ENCODE measurements around the gene UROD. TPM values are rescaled to one million over a fixed set of nuclear protein-coding genes. Genes with fewer than 3 reads are reported as not detected.
"Not testable (repeated sequence)": the region's sequence is repeated elsewhere in the genome, so short reads cannot be mapped to it uniquely, and the experiment has no call there.

The UROD gene
- total and polyA plus RNA-seq, 4 donors: 78.5 to 717 (median 102) TPM

DNA sequence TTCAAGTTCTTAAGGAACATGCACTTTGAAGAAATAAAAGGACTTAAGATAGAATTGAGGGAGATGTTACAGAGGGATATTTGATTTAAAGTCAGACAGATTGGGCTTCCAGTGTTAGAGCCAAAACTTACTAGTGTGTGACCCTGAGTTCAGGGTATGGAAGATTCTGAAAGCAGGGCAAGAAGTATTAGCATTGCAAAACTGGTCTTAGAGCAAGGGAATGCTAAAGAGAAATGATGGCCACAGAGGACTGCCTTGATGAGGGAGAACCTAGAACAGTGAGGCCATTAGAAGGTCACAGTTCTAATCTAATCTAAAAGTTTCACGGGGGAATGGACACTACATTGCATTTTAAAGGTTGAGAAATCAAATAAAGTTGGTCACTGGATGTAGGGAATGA lies 45.5 kb downstream of the UROD start:
- Histone ChIP-seq H3K4me3 (ENCODE audit: low read depth in 1 of 3, low read length in 3 of 3) (no peak overlapping the region), H3K9me3 (ENCODE audit: control insufficient read depth in 4 of 4, low read length in 3 of 4) (no peaks in the 10 kb centered on the region), H3K27me3 (ENCODE audit: control insufficient read depth in 4 of 4, insufficient read depth in 4 of 4, low read length in 3 of 4) (no peaks in the 10 kb centered on the region), H3K27ac (ENCODE audit: low read depth in 1 of 2, low read length in 2 of 2) (no peak overlapping the region), H3K36me3 (ENCODE audit: control insufficient read depth in 4 of 4, insufficient read depth in 3 of 4, low read depth in 1 of 4, low read length in 3 of 4) (no peaks in the 10 kb centered on the region), H3K4me1 (ENCODE audit: control insufficient read depth in 4 of 4, insufficient read depth in 4 of 4, low read length in 3 of 4) (no peaks in the 10 kb centered on the region), H3K9ac (ENCODE audit: low read depth in 1 of 2, low read length in 2 of 2) (no peak overlapping the region)
- WGBS: 88% methylated on average over 1 of the region's 1 CpG
- no peak for DNase-seq (ENCODE audit: low spot score)
- TF ChIP-seq, protein P1, sequence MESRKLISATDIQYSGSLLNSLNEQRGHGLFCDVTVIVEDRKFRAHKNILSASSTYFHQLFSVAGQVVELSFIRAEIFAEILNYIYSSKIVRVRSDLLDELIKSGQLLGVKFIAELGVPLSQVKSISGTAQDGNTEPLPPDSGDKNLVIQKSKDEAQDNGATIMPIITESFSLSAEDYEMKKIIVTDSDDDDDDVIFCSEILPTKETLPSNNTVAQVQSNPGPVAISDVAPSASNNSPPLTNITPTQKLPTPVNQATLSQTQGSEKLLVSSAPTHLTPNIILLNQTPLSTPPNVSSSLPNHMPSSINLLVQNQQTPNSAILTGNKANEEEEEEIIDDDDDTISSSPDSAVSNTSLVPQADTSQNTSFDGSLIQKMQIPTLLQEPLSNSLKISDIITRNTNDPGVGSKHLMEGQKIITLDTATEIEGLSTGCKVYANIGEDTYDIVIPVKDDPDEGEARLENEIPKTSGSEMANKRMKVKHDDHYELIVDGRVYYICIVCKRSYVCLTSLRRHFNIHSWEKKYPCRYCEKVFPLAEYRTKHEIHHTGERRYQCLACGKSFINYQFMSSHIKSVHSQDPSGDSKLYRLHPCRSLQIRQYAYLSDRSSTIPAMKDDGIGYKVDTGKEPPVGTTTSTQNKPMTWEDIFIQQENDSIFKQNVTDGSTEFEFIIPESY (IDR thresholded peaks at IDR 0.05): no peak
- TF ChIP-seq HNF4G (IDR thresholded peaks at IDR 0.05) (no peak), GABPA (IDR thresholded peaks at IDR 0.05 in 1 of 2, conservative IDR thresholded peaks at IDR 0.05 in 1 of 2) (no peak), NR2F2 (IDR thresholded peaks at IDR 0.05) (no peak), YY1 (IDR thresholded peaks at IDR 0.05) (no peak), HNF4A (conservative IDR thresholded peaks at IDR 0.05) (no peak), ATF3 (IDR thresholded peaks at IDR 0.05) (no peak), RAD21 (IDR thresholded peaks at IDR 0.05) (no peak), EGR1 (IDR thresholded peaks at IDR 0.05; ENCODE audit: low read depth in 2 of 2) (no peak), JUND (IDR thresholded peaks at IDR 0.05) (no peak)
- TF ChIP-seq, protein P2, sequence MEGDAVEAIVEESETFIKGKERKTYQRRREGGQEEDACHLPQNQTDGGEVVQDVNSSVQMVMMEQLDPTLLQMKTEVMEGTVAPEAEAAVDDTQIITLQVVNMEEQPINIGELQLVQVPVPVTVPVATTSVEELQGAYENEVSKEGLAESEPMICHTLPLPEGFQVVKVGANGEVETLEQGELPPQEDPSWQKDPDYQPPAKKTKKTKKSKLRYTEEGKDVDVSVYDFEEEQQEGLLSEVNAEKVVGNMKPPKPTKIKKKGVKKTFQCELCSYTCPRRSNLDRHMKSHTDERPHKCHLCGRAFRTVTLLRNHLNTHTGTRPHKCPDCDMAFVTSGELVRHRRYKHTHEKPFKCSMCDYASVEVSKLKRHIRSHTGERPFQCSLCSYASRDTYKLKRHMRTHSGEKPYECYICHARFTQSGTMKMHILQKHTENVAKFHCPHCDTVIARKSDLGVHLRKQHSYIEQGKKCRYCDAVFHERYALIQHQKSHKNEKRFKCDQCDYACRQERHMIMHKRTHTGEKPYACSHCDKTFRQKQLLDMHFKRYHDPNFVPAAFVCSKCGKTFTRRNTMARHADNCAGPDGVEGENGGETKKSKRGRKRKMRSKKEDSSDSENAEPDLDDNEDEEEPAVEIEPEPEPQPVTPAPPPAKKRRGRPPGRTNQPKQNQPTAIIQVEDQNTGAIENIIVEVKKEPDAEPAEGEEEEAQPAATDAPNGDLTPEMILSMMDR (IDR thresholded peaks at IDR 0.05; ENCODE audit: low read depth, low read length, missing input control): no peak
- TF ChIP-seq, protein P3, sequence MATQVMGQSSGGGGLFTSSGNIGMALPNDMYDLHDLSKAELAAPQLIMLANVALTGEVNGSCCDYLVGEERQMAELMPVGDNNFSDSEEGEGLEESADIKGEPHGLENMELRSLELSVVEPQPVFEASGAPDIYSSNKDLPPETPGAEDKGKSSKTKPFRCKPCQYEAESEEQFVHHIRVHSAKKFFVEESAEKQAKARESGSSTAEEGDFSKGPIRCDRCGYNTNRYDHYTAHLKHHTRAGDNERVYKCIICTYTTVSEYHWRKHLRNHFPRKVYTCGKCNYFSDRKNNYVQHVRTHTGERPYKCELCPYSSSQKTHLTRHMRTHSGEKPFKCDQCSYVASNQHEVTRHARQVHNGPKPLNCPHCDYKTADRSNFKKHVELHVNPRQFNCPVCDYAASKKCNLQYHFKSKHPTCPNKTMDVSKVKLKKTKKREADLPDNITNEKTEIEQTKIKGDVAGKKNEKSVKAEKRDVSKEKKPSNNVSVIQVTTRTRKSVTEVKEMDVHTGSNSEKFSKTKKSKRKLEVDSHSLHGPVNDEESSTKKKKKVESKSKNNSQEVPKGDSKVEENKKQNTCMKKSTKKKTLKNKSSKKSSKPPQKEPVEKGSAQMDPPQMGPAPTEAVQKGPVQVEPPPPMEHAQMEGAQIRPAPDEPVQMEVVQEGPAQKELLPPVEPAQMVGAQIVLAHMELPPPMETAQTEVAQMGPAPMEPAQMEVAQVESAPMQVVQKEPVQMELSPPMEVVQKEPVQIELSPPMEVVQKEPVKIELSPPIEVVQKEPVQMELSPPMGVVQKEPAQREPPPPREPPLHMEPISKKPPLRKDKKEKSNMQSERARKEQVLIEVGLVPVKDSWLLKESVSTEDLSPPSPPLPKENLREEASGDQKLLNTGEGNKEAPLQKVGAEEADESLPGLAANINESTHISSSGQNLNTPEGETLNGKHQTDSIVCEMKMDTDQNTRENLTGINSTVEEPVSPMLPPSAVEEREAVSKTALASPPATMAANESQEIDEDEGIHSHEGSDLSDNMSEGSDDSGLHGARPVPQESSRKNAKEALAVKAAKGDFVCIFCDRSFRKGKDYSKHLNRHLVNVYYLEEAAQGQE (IDR thresholded peaks at IDR 0.05): no peak

GRCh38 chr1:45059829-45060228 lies 47.8 kb downstream of the UROD start:
- DNase-seq (ENCODE audit: low spot score): no peak
- 89% methylated on average over 2 of the region's 2 CpGs for WGBS

GRCh38 chr1:45062463-45062862 lies 50.4 kb downstream of the UROD start:
- H3K27me3 ChIP-seq (ENCODE audit: control insufficient read depth in 4 of 4, insufficient read depth in 4 of 4, low read length in 3 of 4); DNase-seq (ENCODE audit: low spot score); H3K4me3 ChIP-seq (ENCODE audit: low read depth in 1 of 3, low read length in 3 of 3); H3K4me1 ChIP-seq (ENCODE audit: control insufficient read depth in 4 of 4, insufficient read depth in 4 of 4, low read length in 3 of 4); H3K27ac ChIP-seq (ENCODE audit: low read depth in 1 of 2, low read length in 2 of 2); H3K9ac ChIP-seq (ENCODE audit: low read depth in 1 of 2, low read length in 2 of 2); H3K36me3 ChIP-seq (ENCODE audit: control insufficient read depth in 4 of 4, insufficient read depth in 3 of 4, low read depth in 1 of 4, low read length in 3 of 4); H3K9me3 ChIP-seq (ENCODE audit: control insufficient read depth in 4 of 4, low read length in 3 of 4): not testable (repeated sequence)
- WGBS: 96% methylated on average over 4 of the region's 4 CpGs

More at GRCh38 chr1:45059829-45060228, 47.8 kb downstream of the UROD start:
- no peaks in the 10 kb centered on the region for H3K36me3 ChIP-seq (ENCODE audit: control insufficient read depth in 4 of 4, insufficient read depth in 3 of 4, low read depth in 1 of 4, low read length in 3 of 4)
- H3K9me3 ChIP-seq (ENCODE audit: control insufficient read depth in 4 of 4, low read length in 3 of 4): no peaks in the 10 kb centered on the region
- no peaks in the 10 kb centered on the region for H3K27me3 ChIP-seq (ENCODE audit: control insufficient read depth in 4 of 4, insufficient read depth in 4 of 4, low read length in 3 of 4)
- H3K9ac ChIP-seq (ENCODE audit: low read depth in 1 of 2, low read length in 2 of 2): no peak overlapping the region
- no peak for TF ChIP-seq YY1 (IDR thresholded peaks at IDR 0.05)
- TF ChIP-seq, protein P2 (IDR thresholded peaks at IDR 0.05; ENCODE audit: low read depth, low read length, missing input control): no peak
- TF ChIP-seq, protein P4, sequence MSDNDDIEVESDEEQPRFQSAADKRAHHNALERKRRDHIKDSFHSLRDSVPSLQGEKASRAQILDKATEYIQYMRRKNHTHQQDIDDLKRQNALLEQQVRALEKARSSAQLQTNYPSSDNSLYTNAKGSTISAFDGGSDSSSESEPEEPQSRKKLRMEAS (IDR thresholded peaks at IDR 0.05): no peak
- no peak for TF ChIP-seq NR2F2 (IDR thresholded peaks at IDR 0.05)
- TF ChIP-seq HNF4A (conservative IDR thresholded peaks at IDR 0.05): no peak
- no peak for TF ChIP-seq JUND (IDR thresholded peaks at IDR 0.05)
- TF ChIP-seq RXRA (IDR thresholded peaks at IDR 0.05): no peak
- TF ChIP-seq SP1 (IDR thresholded peaks at IDR 0.05): no peak
- no peaks in the 10 kb centered on the region for H3K4me1 ChIP-seq (ENCODE audit: control insufficient read depth in 4 of 4, insufficient read depth in 4 of 4, low read length in 3 of 4)
- H3K4me3 ChIP-seq (ENCODE audit: low read depth in 1 of 3, low read length in 3 of 3): no peak overlapping the region
- no peak overlapping the region for H3K27ac ChIP-seq (ENCODE audit: low read depth in 1 of 2, low read length in 2 of 2)

All from liver (tissue), 9 donors.